GM18508 (cell line): ENCODE data around the gene FAM50B.

ENCODE experiments used
- ATAC-seq: cut with Tn5 transposase; IDR thresholded peaks from one replicate; pipeline ENCODE4 v1.9.1; 2021; ENCODE audit warnings: moderate number of reproducible peaks; ENCODE audit not compliant: insufficient read depth, unreplicated experiment

Gene FAM50B

GRCh38 chr6:3869632-3870527 is 20.7 kb downstream of the FAM50B start:
- ATAC-seq = no peak

DNA sequence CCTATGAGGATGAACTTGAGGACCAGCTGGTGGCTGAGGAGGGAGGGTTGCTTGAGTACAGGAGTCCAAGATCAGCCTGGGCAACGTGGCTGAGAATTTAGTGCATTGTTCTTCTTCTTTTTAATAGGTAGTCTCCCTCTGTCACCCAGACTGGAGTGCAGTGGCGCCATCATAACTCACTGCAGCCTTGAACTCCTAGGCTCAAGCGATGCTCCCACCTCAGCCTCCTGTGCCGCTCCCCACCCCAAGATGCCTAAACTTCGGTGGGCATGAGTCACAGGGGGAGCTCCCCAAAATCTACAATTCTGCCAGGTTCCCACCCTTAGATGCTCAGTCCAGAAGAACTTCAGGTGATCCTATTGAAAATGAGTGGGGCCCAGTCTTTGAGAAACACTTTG is 21.4 kb downstream of the FAM50B start:
- no peak for ATAC-seq

GRCh38 chr6:3871515-3871914 is 22.3 kb downstream of the FAM50B start:
- ATAC-seq = no peak

DNA sequence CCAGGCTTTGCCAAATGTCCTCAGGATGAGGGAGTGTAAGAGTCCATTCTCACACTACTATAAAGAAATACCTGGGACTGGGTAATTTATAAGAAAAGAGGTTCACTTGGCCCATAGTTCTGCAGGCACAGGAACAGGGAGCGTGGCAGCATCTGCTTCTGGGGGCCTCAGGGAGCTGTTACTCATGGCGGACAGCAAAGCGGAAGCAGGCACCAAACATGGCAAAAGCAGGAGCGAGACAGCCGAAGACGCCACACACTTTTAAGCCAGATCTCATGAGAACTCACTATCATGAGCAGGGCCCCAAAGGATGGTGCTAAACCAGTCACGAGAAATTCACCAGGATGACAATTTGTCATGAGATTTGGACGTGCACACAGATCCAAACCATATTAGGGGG is 22.8 kb downstream of the FAM50B start:
- ATAC-seq = no peak

DNA sequence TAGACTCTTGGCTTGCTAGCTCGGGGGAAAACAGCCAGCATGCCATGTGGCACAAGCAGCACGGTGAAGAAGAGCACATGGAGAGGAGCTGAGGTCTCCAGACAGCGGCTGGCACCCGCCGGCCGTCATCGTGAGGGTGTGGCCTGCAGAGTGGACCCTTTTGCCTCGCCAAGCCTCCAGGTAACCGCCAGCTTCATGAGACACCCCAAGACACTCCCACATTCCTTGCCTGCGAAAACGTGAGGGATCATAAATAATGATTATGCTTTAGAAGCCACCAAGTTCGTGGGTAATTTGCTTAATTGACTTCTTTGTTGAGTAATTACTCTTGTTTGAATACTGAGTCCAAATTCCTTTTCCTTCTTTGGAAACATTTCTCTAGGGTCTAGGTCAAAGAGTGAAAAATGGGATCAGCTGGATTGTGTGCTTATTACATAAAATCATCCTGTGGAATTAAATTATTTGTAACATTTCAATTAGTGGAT is 23.2 kb downstream of the FAM50B start:
- ATAC-seq = no peak

- no peak for ATAC-seq
These were observed 23.9 kb downstream of the FAM50B start for GRCh38 chr6:3873051-3873450.

DNA sequence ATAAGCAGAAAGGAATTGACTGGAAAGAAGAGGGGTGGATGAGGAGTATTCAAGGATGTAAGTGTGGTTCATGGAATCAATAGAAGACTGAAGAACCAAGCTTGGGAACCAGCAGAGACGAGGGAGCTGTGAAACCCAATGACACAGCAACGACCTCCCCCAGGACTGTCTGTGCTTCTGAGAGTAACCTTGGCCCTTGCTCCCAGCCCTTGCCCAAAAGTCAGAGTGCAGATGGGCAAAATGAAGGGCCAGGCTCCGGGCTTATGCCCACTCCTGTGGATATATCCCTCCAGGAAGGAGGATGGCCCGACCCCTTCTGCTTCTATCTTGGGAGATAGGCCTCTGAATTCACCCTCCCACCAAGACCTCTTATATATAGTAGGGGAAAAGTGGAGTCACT is 24.9 kb downstream of the FAM50B start:
- no peak for ATAC-seq

GRCh38 chr6:3875486-3875885 is 26.3 kb downstream of the FAM50B start:
- no peak for ATAC-seq

- no peak for ATAC-seq
These were observed 26.9 kb downstream of the FAM50B start for GRCh38 chr6:3876101-3876500.

- ATAC-seq = no peak
These were observed 27.7 kb downstream of the FAM50B start for GRCh38 chr6:3876866-3877265.

GRCh38 chr6:3878048-3878666 is 29.0 kb downstream of the FAM50B start:
- no peak for ATAC-seq

DNA sequence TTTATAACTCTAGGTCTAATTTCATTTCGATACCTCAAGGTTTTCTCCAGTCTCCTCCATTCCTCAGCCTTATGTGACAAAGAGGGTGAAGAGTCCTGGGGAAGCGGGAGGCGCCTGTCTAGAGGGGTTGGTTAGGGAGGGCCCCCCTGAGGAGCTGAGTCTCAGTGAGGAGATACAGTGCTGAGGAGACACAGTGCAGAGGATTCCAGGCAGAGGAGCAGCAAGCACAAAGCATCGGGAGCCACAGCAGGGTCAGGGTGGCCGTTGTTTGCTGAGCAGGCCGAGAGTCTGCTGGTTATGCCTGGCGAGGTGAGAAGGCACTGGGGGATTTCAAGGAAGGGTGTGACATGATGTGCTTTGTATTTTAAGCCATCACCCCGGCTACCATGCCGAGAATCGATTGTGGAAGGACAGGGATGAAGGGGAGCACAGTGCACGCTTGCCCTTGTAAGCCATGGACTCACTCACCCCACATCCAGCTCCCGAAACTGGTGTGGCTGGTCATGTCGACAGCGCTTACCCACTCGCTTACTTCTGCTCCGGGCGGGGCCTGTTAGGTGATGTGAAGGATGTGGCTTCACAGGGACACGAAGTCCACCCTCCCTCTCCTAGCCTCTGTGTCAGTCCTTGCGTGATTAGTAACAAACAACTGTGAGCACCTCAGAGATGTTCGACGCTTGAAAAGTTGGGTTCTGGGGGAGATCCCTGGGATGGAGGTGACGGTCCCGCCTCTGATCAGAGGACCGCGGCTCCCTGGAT is 30.2 kb downstream of the FAM50B start:
- ATAC-seq = no peak

DNA sequence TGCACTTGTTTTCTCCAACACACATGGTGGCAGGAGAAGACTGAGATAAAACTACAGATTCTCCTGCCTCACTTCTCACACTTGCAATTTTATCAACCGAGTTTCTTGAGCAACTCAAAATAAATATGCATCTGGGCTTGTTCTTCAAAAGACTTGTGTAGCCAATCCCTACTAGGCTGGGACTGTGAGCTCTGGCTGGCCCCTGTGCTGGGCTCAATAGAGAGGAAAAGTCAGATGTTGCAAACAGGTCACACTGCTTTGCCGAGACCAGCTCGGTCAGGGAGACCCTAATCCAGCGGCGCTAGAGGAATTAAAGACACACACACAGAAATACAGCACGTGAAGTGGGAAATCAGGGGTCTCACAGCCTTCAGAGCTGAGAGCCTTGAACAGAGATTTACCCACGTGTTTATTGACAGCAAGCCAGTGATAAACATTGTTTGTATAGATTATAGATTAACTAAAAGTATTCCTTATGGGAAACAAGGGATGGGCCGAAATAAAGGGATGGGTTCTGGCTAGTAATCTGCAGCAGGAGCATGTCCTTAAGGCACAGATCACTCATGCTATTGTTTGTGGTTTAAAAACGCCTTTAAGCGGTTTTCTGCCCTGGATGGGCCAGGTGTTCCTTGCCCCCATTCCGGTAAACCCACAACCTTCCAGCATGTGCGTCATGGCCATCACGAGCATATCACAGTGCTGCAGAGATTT is 32.7 kb downstream of the FAM50B start:
- no peak for ATAC-seq

- ATAC-seq = no peak
These were observed 33.3 kb downstream of the FAM50B start for GRCh38 chr6:3882431-3882830.

DNA sequence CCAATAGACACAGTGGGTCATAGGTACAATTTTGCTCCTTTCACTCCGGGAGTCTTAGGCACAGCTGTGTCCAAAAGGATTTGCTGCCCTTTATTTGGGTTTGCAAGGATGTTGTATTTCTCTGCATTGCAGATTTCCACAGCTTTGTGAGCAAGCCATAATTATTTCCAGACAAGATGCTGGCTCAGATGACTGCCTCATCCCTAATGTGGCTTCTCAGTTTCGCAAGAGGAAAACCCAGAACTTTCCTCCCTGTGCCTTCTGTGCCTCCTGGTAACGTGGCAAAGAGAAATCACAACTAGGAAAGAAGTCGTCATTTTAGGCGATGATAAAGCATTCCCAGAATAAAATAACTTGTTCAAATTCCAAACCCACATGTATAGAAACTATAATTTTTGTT is 33.7 kb downstream of the FAM50B start:
- no peak for ATAC-seq

DNA sequence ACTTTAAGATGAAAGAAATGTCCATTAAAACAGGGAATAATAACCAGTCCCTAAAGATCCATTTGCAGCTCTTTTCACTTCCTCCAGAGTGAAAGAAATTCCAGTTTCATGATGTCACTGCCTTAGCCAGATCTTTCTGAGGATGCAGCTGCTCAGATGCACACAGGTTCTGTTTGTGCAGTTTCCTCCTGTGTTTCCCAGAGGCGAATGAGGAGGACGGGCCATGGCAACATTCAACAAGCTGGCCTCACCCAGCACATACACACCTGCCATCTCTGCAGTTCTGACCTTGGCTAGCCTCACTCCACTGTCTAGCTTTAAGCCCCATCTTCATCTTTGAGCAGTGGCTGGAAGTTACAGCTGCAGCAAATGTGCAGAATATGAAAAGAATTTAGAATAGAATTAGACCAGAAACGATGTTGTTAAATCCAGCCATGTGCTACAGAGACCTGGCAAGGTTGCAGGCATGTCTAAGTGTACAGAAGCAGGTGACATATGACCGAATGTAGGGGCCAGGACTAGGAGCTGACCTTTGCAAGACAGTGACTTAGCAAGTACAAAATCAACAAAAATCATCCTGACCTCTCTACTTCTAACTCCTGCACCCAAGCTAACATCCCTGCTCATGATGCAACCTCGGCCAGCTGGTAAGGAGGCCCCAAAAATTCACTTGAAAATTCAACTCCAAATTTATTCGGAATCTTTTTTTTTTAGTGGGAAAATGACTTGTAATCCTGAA is 35.0 kb downstream of the FAM50B start:
- ATAC-seq = no peak

DNA sequence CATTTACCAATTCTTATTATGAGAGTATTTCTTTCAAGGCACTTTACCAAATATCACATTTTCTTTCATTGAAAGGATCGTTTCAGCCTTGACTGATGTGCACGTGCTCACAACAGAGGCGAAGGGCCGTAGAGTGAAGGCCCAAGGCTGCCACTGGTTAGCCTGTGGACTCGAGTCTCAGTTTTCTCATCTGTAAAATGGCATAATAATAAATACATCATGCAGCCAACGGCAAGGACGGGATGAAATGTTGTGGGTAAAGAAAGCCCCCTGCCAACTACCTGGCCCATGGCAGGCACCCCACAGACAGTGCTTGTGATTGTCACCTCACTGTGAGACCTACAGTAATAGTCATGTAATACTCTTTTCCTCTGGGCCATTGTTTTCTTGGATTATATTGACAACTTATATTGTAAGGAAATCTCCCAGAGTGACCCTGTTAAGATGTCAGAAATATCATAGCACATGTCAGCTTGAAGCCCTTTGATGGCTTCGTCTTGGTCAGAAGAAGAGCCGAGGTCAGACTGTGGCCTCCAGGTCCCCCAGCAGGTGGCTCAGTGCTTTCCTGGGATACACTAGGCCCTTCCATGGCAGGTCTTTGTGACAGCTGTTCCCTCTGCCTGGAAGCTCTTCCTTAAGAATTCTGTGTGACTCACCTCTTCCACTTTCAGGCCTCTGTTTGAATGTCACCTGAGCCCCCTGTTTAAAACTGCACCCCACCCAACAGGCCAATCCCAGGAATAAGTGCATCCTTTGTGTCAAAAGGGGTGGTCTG is 36.3 kb downstream of the FAM50B start:
- no peak for ATAC-seq

DNA sequence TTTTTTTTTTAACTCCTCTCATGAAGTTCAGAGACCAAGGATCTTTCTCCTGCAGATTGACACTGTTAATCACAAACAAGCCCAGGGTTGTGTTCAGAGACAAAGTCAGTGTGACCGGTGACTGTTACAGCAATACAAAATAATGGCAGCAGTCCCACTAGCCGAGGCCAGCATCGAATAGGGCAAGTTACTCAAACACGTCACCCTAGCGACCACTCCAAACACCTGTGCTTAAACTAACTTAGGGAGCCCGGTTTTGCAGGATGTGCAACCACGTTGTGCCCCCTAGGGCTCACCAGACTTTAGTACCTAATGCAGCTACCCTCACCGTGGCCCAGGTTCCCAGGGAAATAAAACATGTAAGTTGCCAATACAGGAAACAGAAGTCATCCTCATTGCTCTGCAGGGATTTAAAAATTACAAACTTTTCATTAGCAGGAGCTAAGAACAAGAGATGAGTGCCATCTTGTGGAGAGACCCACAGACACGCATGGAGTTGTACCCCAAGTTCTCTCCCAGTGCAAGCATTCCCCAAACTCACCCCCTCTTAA is 38.1 kb downstream of the FAM50B start:
- ATAC-seq = no peak
